SK-N-SH (cell line): ENCODE results near the gene PSAP. TPM values are rescaled to one million over a fixed set of nuclear protein-coding genes. Genes with fewer than 3 reads are reported as not detected.

Source experiments
- CTCF ChIA-PET: fragments of 300-600, 350-600 bp; formaldehyde crosslinking; extraction: SDS; loops from one replicate; lab custom pipeline; 2021; lab: Yijun Ruan, JAX
- POLR2A ChIA-PET: fragments of 350-600 bp; sonication (Branson Sonifier 250); formaldehyde crosslinking; extraction: SDS; loops from one replicate; lab custom pipeline; 2020; ENCODE audit warnings: antibody characterized with exemption, inconsistent platforms; lab: Yijun Ruan, JAX
- DNase-seq: peaks from one replicate; pipeline ENCODE4 v3.0.0; 2012
- H2AFZ ChIP-seq: fragments of 200-600 bp; sonication (generic); 2 replicates; pipeline ENCODE4 v1.8.1; 2016; ENCODE audit warnings: antibody characterized with exemption, mild to moderate bottlenecking, low read depth
- H3F3A ChIP-seq: fragments of 200-600 bp; sonication (generic); replicated peaks from 2 replicates; pipeline ENCODE3; 2016; ENCODE audit warnings: antibody characterized with exemption, mild to moderate bottlenecking; ENCODE audit not compliant: insufficient read depth
- H3K27ac ChIP-seq, 2 experiments: fragments of 200-500 bp in 1 of 2; fragments of 200-600 bp in 1 of 2; sonication (Bioruptor generic) in 1 of 2; sonication (generic), shearing (Covaris generic) in 1 of 2; 2 replicates each; pipeline versions ENCODE4 v1.5.1 to v1.6.1; 2014 to 2016; ENCODE audit warnings: low read depth in 2 of 2, inconsistent platforms in 1 of 2, low read length in 1 of 2, mild to moderate bottlenecking in 1 of 2, mixed read lengths in 1 of 2
- H3K27me3 ChIP-seq: fragments of 200-600 bp; sonication (generic), shearing (Covaris generic); 2 replicates; pipeline ENCODE4 v1.6.1; 2016; ENCODE audit warnings: mixed run types; ENCODE audit not compliant: insufficient read depth
- H3K36me3 ChIP-seq, 2 experiments: fragments of 200-500 bp in 1 of 2; fragments of 200-600 bp in 1 of 2; sonication (Bioruptor generic) in 1 of 2; sonication (generic) in 1 of 2; replicated peaks in 1 of 2; 2 replicates each; pipeline versions ENCODE3 to v1.5.1; 2014 to 2016; ENCODE audit warnings: low read length in 1 of 2, mild to moderate bottlenecking in 1 of 2; ENCODE audit not compliant: insufficient read depth in 2 of 2, control insufficient read depth in 1 of 2
- H3K4me1 ChIP-seq, 2 experiments: fragments of 200-500 bp in 1 of 2; fragments of 200-600 bp in 1 of 2; sonication (Bioruptor generic) in 1 of 2; sonication (generic), shearing (Covaris generic) in 1 of 2; 2 replicates each; pipeline versions ENCODE4 v1.5.1 to v1.6.1; 2014 to 2016; ENCODE audit warnings: low read depth in 1 of 2, low read length in 1 of 2, mixed run types in 1 of 2; ENCODE audit not compliant: insufficient read depth in 2 of 2, control insufficient read depth in 1 of 2
- H3K4me2 ChIP-seq: fragments of 200-600 bp; sonication (generic), shearing (Covaris generic); 2 replicates; pipeline ENCODE4 v1.6.1; 2017; ENCODE audit warnings: mixed run types
- H3K4me3 ChIP-seq, 2 experiments: fragments of 200-500 bp in 1 of 2; fragments of 200-600 bp in 1 of 2; sonication (Bioruptor generic) in 1 of 2; sonication (generic), shearing (Covaris generic) in 1 of 2; 2 replicates each; pipeline versions ENCODE4 v1.5.1 to v1.8.1; 2014 to 2016; ENCODE audit warnings: low read depth in 2 of 2, inconsistent platforms in 1 of 2, low read length in 1 of 2, mild to moderate bottlenecking in 1 of 2, mixed read lengths in 1 of 2, moderate library complexity in 1 of 2
- H3K79me2 ChIP-seq: fragments of 200-600 bp; sonication (generic); 2 replicates; pipeline ENCODE4 v1.8.1; 2017; ENCODE audit warnings: mild to moderate bottlenecking; ENCODE audit not compliant: insufficient read depth
- H3K9ac ChIP-seq: fragments of 200-600 bp; sonication (generic); 2 replicates; pipeline ENCODE4 v1.6.1; 2017; ENCODE audit warnings: mixed run types
- H3K9me2 ChIP-seq: fragments of 200-600 bp; sonication (generic); 2 replicates; pipeline ENCODE4 v1.6.1; 2017; ENCODE audit warnings: mixed run types
- H3K9me3 ChIP-seq: fragments of 200-600 bp; sonication (generic); 2 replicates; pipeline ENCODE4 v1.6.1; 2017; ENCODE audit warnings: mixed run types, mild to moderate bottlenecking, moderate library complexity
- H4K20me1 ChIP-seq: fragments of 200-600 bp; sonication (generic); 2 replicates; pipeline ENCODE4 v1.6.1; 2017; ENCODE audit warnings: mild to moderate bottlenecking, mixed run types; ENCODE audit not compliant: insufficient read depth
- EZH2phosphoT487 ChIP-seq: fragments of 200-600 bp; sonication (generic); IDR thresholded peaks from 2 replicates; pipeline ENCODE4 v1.6.1; 2017; ENCODE audit warnings: low read depth, mixed run types, mild to moderate bottlenecking, antibody characterized with exemption, moderate library complexity, borderline replicate concordance
- FOSL2 ChIP-seq: IDR thresholded peaks from 2 replicates; pipeline ENCODE4 v1.4.0; 2012; ENCODE audit warnings: low read depth, mild to moderate bottlenecking, moderate library complexity, borderline replicate concordance
- FOXM1 ChIP-seq: IDR thresholded peaks from 2 replicates; pipeline ENCODE4 v1.4.0; 2012; ENCODE audit warnings: low read depth, mild to moderate bottlenecking
- IRF3 ChIP-seq: fragments of 150-350 bp; IDR thresholded peaks from 2 replicates; pipeline ENCODE4 v1.6.1; 2016; ENCODE audit warnings: mild to moderate bottlenecking, low read depth, low read length
- JUND ChIP-seq: IDR thresholded peaks from 2 replicates; pipeline ENCODE4 v1.4.0; 2012
- MEF2A ChIP-seq: IDR thresholded peaks from 2 replicates; pipeline ENCODE4 v1.4.0; 2012; ENCODE audit warnings: low read depth, borderline replicate concordance
- MXI1 ChIP-seq: IDR thresholded peaks from 2 replicates; pipeline ENCODE4 v1.6.1; 2012; ENCODE audit warnings: mild to moderate bottlenecking, low read depth, low read length, improper control_type of control experiment
- NFIC ChIP-seq: IDR thresholded peaks from 2 replicates; pipeline ENCODE4 v1.4.0; 2012; ENCODE audit warnings: borderline replicate concordance
- PBX3 ChIP-seq: IDR thresholded peaks from 2 replicates; pipeline ENCODE4; 2012
- RCOR1 ChIP-seq: fragments of 150-350 bp; IDR thresholded peaks from 2 replicates; pipeline ENCODE4 v1.6.1; 2017; ENCODE audit warnings: antibody characterized with exemption, low read length
- RFX5 ChIP-seq: IDR thresholded peaks from 2 replicates; pipeline ENCODE4 v1.6.1; 2012; ENCODE audit warnings: mild to moderate bottlenecking, improper control_type of control experiment, low read length
- SMC3 ChIP-seq: IDR thresholded peaks from 2 replicates; pipeline ENCODE4 v1.6.1; 2012; ENCODE audit warnings: low read depth, low read length, improper control_type of control experiment
- TAF1 ChIP-seq: IDR thresholded peaks from 2 replicates; pipeline ENCODE4 v1.6.1; 2012; ENCODE audit warnings: low read depth, mild to moderate bottlenecking, low read length, moderate library complexity, borderline replicate concordance
- TCF12 ChIP-seq: IDR thresholded peaks from 2 replicates; pipeline ENCODE4 v1.4.0; 2012
- YY1 ChIP-seq: IDR thresholded peaks from 2 replicates; pipeline ENCODE4 v1.4.0; 2012; ENCODE audit warnings: low read depth, mild to moderate bottlenecking
- ZBTB33 ChIP-seq: IDR thresholded peaks from 2 replicates; pipeline ENCODE4 v1.4.0; 2012; ENCODE audit warnings: low read depth, borderline replicate concordance
- WGBS: methylation state at CpG from one replicate; pipeline ENCODE4 v1.1.6; 2017; ENCODE audit warnings: low lambda C conversion rate; 5-methylcytosine and 5-hydroxymethylcytosine counted together
- polyA plus RNA-seq, 3 experiments: library from polyadenylated mRNA; depleted of rRNA; stranded (reverse); fragments of >200 nt; gene quantifications; 2 replicates each; pipeline ENCODE4 v1.2.3, GENCODE V29; 2012
- TF ChIP-seq, protein P1 (sequence below): fragments of 150-350 bp; IDR thresholded peaks from 2 replicates; pipeline ENCODE4 v1.6.1; 2017; ENCODE audit warnings: antibody characterized with exemption, low read length, low read depth, borderline replicate concordance

PSAP gene
- polyA plus RNA-seq, 1 of the 3 experiments (the other 2 are of a cell fraction) = 1,647 TPM

- H4K20me1 ChIP-seq = no peaks in the 10 kb centered on the region
- H3K27ac ChIP-seq = no peak overlapping the region
- H2AFZ ChIP-seq = no peak overlapping the region
- CTCF ChIA-PET = interaction anchor here (1.0 to 12.5 kb wide), 6 partner anchors 11 to 508 kb away, joined by 3 to 250 read pairs (median 4); no protein-coding TSS in a partner anchor
- no peak overlapping the region for H3K4me2 ChIP-seq
- no peak overlapping the region for H3K9ac ChIP-seq
- H3K9me3 ChIP-seq = no peaks in the 10 kb centered on the region
- H3K9me2 ChIP-seq = no peaks in the 10 kb centered on the region
- no peaks in the 10 kb centered on the region for H3K79me2 ChIP-seq
- H3F3A ChIP-seq = no peaks in the 10 kb centered on the region
- POLR2A ChIA-PET = no interaction called here
- TF ChIP-seq MEF2A = no peak
- no peak for TF ChIP-seq FOXM1
- TF ChIP-seq JUND = no peak
- no peak for TF ChIP-seq NFIC
- no peak for TF ChIP-seq YY1
- TF ChIP-seq SMC3 = no peak
- TF ChIP-seq FOSL2 = no peak
- TF ChIP-seq ZBTB33 = no peak
- no peak for TF ChIP-seq PBX3
- TF ChIP-seq, protein P1, sequence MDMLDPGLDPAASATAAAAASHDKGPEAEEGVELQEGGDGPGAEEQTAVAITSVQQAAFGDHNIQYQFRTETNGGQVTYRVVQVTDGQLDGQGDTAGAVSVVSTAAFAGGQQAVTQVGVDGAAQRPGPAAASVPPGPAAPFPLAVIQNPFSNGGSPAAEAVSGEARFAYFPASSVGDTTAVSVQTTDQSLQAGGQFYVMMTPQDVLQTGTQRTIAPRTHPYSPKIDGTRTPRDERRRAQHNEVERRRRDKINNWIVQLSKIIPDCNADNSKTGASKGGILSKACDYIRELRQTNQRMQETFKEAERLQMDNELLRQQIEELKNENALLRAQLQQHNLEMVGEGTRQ = no peak
- no peak for TF ChIP-seq TCF12
- TF ChIP-seq RCOR1 = no peak
- no peak for TF ChIP-seq TAF1
- no peak for TF ChIP-seq RFX5
- no peak for TF ChIP-seq IRF3
- no peak for TF ChIP-seq MXI1
- TF ChIP-seq EZH2phosphoT487 = no peak
- H3K4me1 ChIP-seq = peaks cover 0 to 7% of the 10 kb centered on the region in 2 experiments; a peak in 1 of 4 replicates
- H3K27me3 ChIP-seq = no peaks in the 10 kb centered on the region
- H3K4me3 ChIP-seq = no peak overlapping the region
- WGBS = 97% methylated on average over 4 of the region's 7 CpGs
- DNase-seq = no peak
- no peaks in the 10 kb centered on the region for H3K36me3 ChIP-seq
Measured at GRCh38 chr10:71891437-71891836, 40.4 kb upstream of the PSAP start.
